GM18907 (cell line): ENCODE measurements around the gene ZNF451.
"Not testable (repeated sequence)": the region's sequence is repeated elsewhere in the genome, so short reads cannot be mapped to it uniquely, and the experiment has no call there.

Experiments used
- ATAC-seq: cut with Tn5 transposase; IDR thresholded peaks from one replicate; pipeline ENCODE4 v1.9.1; 2021; ENCODE audit warnings: mild to moderate bottlenecking, moderate library complexity; ENCODE audit not compliant: unreplicated experiment

The ZNF451 gene

DNA sequence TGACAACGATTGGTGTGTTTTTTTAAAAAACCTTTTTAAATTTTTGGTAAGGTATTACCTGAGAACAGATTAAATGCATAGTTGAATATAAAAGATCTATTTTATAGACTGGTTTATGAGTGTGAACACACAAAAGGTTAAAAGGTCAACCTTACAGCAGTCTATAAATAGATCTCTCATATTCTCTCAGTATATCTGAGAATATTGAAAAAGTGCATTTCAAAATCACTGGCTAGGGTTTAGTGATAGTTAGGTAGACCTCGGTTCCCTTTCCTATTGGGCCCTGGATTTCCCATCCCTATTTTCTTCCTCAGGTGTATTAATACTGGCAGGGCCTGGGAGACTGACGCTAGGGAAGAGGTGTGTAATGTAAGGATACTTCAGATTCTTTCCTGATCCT, 723 bp upstream of the ZNF451 start:
- no peak for ATAC-seq

DNA sequence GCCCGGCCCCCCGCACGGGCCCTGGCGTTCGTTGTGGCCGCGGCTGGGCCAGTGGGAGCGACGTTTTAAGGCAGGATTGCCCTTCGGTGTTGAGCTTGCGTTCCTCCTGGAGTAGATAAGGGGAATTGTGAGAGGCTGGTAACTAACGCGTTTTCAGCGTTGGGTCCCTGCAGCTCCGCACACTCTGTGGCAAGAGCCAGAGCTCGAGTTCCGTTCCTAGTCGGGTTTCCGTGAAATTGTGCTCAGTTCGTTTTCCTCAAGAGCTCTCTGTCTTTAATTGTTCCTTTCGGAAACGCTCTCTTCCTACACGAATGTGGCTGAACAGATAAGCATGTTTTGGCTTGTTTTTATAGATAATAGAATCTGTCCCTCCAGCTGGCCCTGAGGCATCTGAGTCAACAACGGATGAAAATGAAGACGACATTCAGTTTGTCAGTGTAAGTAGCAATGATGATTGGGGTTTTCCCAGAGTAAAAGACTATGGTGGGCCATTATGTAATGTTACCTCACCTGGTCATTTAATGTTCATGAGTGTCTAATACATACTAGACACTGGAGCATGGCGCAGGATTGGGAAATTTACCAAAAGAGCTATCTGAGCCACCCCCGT, 575 bp downstream of the ZNF451 start:
- peak; percentile 23 for ATAC-seq

DNA sequence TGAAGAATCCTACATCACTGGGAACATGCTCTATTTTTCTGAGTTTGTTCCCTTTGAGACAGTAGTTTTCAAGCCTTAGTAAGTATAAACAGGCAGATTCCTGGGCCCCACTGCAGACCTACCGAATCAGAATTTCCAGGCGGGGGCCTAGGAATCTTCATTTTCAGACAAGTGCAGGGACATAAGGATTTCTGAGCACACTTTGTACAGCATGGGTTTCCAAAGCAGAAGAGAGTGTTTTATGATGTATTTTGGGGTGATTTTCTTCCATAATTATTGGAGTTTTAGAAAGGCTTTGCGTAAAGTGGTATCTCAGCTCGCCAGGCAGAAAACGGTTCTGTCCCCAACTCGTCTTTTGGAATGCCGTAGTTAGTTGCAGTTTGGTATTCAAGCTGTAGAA, 1.4 kb downstream of the ZNF451 start:
- not testable (repeated sequence) for ATAC-seq

DNA sequence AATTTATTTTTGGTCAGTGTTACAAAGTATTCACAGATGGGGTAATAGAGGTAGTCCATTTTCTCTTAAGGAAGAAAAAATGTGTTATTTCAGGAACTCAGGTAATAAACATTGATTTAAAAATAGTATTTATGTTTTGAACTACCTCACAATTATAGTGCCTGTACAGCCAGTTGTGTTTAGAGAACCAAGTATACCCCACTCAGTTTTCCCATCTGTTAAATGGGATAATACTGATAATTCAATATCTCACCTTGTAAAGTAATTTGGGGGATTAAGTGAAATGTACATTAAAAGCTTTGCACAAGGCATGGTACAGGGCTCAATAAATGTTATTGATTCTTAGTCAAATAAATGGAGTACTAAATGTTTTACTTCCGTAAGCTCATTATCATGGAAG, 4.7 kb downstream of the ZNF451 start:
- ATAC-seq, result no peak

DNA sequence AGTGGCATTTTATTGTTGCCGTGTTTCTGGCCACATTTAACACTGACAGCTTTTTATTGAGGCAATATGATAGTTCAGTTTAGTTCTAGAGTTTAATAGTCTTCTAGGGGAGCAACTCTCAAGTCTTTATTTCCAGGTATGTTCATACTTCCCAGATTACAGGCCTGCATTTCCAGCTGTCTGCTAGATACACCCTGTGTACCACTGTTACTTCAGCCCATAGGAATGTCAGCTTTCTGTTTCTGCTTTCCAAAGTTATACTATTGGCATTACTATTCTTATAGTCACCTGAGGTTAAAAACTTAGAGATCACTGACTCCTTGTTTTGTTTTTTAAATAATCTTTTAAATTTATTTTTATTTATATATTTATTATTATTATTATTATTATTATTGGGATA, 7.6 kb downstream of the ZNF451 start:
- ATAC-seq, result no peak

DNA sequence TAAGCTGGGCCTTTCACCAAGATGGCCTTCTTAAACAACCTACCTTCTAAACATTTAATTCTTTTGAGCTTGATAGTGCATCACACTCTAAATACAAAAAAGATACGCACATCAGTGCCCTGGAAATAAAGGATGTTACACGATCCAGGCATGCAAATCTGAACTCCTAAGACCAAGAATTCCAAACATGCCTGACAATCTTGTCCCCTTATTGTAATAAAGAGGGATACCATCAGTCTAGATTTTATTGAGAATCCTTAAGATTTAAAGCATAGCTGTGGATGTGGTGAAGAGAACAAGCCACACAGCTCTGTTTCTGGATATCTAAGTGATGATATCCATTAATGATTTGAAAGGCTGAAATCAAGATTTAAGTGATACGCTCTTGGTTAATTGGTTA, 13.0 kb downstream of the ZNF451 start:
- ATAC-seq, result no peak

DNA sequence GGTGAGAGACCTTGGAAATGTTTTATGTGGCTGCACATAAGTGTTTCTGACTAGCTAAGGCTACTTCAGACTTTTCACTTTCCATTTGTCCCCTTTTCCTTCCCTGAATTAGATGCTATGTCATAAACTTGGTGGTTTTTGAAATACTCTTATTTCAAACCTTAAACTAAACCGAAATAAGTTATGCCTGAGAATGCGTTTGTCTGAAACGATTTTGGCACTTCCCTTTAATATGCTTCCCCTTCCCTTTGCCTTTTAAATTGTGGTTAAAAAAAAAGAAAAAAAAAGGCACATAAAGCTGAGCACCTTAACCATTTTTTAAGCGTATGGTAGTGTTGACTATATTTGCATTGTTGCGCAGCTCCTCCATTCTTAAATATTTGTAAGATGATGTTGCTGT, 14.3 kb downstream of the ZNF451 start:
- no peak for ATAC-seq

DNA sequence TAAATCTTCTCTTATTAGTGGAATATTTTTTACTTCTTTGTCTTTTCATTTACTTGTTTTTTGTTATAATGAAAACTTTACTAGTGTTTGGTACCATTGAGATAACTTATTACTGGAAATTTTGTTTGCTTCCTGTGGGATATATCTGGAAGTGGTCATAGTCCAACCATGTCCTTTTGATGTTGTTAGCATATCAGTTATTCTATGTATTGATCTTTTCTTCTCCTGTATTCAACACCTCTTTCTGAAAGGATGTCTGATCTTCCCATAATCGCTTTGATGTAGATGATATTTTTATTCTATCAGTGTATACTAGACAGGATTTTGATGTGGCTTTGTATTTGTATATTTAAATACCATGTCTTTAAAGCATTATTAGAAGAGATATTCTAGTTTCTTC, 17.0 kb downstream of the ZNF451 start:
- ATAC-seq, result no peak

DNA sequence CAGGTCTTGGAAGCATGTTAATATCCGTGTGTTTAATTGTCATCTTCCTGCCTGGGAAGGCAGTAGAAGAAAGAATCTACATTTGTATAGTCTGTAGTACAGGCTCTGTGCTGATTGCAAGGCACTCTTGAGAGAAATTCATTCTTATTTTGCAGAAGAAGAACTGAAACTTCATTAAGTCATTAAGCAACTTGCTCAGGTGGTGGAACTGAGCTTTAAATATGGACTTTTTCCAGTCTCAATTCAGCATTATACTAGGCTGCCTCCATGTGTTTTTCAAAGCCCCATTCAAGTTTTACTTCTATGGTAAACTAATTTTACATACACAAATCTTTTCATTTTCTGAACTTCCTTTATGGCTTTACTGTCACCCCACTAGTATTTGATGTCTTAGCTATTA, 18.7 kb downstream of the ZNF451 start:
- peak; percentile 91 for ATAC-seq

DNA sequence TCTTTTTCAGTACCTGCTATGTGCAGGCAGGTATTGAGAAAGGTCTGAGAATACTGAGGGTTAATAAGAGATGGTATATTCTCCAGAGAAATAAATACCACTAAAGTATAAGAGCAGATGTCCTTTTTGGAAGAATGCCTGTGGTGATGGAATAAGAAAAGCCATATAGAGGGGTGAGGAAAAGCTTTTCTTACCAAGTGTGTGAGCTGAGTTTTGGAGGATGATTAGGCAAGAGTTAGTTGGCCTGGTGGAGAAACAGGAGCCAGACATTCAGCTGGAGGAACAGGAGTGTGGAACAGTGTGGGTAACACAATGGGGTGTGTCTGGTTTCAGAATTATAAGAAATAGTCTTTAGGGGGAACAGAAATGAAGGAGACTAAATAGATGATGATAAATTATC, 19.9 kb downstream of the ZNF451 start:
- ATAC-seq, result no peak

DNA sequence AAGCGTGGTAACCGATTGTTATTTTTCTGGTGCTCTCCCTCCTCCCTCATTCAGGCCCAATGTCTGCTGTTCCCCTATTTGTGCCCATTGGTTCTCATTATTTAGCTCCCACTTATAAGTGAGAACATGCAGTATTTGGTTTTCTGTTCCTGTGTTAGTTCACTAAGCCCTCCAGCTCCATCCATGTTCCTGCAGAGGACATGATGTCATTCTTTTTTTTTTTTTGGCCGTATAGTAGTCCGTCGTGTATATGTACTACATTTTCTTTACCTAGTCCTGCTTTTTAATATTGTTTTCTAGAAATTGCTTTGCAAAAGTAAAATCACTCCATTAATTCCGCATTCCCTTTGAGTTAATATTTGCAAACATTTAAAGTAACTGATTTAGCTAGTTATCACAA, 23.1 kb downstream of the ZNF451 start:
- no peak for ATAC-seq

DNA sequence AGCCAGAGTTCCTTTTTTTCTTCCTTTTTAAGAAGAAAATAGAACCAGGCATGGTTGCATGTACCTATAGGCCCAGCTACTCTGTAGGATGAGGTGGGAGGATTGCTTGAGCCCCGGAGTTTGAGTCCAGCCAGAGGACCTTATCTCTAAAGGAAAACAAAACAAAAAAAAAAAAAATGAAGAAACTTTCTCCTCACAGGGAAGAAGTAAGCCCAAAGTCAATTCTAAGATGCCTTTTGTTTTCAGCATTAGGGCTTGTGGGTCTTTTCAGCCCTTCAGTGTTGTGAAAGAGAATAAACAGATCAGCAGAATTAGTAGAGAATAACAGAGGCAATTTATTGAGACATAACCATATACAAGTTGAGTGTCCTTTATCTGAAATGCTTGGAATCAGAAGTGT, 26.8 kb downstream of the ZNF451 start:
- ATAC-seq, result no peak

DNA sequence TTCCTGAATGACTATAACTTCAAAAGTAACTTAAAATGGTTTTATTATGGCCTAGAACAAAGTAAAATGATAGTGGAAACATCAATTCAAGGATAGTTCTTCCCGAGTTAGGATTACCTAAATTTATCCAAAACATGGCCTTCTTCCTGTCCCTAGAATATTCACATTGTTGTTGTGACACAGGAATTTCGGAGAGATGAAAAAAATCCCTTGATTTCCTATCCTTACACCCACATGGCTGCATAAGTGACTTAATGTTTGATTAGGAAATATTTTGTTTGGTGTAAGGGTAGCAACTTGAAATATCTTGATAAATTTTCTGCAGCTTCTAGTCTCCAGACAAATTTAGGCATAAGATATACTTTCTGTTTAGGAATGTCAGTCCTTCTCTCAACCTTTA, 27.8 kb downstream of the ZNF451 start:
- no peak for ATAC-seq

DNA sequence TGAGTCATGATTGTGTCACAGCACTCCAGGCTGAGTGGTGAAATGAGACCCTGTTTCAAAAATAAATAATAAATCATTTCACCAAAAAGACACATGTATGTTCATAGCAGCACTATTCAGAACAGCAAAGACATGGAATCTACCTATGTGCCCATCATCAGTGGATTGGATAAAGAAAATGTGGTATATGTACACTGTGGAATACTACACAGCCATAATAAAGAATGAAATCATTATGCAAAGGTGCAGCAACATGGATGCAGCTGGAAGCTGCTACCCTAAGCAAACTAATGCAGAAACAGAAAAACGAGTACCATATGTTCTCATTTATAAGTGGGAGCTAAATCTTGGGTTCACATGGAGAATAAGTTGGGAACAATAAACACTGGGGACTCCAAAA, 33.1 kb downstream of the ZNF451 start:
- no peak for ATAC-seq

DNA sequence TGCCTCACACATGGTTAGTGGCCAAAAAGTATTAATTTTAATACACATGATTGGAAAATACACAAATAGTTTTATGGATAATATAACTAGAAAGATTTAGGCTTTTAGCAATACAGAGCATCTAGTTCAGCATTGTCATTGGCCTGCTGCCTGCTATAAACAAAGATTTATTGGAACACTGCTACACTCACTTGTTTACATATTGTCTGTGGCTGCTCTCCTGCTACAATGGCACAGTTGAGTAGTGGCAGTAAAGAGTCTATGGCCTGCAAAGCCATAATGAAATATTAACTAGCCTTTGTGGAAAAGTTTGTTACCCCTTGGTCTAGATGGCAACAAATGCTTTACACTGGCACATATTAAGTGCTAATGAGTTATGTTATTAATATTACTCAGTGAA, 37.8 kb downstream of the ZNF451 start:
- no peak for ATAC-seq

DNA sequence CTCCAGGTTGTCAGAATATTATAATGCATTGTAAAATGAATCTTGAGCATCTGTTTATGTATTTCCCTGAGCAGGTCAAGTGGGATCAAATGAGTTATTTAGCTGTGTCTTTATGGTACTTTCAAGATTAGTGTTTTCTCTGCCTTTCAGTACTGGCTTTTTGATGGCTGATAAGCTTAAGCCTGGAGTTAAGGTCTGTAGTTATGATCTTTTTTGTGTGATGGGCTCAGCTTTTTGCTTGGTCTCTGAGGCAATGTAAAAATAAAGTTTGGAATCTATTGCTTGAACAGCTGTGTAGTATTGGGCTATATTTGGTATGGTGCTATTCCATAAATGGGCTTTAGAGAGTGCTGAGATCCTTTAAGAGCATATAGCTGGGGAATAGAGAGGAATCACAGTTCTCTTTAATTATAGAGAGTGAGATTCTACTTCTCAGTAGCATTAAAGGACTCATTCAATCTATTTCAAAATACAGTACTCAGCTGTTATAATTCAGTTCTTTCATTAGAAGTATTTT, 40.7 kb downstream of the ZNF451 start:
- no peak for ATAC-seq

DNA sequence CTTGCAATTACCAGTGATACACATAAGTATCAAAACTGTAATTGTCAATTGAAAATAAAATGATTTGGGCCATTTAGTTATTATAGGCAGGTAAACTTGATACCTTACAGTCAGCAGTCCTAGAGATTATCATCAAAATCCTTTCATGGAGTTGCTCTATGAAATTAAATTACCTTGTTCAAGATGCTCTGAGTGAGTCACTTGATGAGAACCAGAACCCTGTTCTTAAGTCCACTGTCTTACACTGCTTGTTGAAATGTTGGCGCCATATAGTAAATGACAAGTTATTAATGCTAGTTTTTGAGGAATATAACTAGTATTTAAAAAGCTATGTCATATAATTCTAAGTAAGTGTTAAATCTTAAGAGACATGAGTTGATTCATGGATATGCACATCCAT, 45.0 kb downstream of the ZNF451 start:
- ATAC-seq, result no peak

DNA sequence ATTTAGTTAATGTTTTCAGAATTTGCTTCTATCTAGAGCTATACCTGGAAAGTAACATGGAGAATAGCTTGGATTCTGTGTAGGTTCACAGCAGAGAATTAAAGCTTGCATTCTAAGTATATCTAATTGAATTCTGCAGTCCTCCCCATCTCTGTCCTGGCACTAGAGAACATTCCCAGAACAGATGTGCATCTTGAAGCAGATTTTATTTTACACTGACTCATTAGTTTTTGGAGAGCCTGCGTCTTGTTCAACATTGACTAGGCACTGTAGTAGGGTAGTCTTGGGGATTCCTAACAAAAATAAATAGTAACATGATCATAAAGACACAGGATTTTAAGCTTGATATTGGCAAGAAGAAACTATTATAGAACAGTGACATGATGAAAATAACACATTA, 45.9 kb downstream of the ZNF451 start:
- ATAC-seq, result no peak

DNA sequence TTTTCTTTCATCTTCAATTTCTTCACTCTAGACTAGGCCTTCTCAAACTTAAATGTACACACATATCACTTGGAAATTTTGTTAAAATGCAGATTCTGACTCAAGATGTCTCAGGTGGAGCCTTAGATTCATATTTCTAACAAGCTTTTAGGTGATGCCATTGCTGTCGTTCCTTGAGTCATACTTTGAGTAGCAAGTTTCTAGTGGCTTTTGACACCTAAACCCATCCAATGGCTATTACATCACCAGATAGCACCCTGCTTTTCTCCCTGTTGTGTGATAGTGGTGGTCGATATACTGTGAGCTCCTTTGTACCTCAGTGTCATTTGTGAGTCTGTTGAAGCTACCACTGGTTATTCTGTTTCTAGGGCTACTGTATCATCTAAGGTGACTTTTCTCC, 47.4 kb downstream of the ZNF451 start:
- no peak for ATAC-seq

DNA sequence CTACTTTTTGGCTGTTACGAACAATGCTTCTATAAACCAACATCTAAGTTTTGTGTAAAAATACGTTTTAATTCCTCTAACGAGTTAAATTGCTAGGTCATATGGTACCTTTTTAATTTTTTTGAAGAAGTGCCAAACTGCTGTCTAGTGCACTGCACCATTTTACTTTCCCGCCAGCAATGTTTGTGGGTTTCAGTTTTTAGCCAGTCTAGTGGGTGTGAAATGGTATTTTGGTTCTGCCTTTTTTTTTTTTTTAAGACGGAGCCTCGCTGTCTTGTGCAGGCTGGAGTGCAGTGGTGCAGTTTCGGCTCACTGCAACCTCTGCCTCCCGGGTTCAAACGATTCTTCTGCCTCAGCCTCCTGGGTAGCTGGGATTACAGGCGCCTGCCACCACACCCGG, 48.0 kb downstream of the ZNF451 start:
- ATAC-seq, result no peak

DNA sequence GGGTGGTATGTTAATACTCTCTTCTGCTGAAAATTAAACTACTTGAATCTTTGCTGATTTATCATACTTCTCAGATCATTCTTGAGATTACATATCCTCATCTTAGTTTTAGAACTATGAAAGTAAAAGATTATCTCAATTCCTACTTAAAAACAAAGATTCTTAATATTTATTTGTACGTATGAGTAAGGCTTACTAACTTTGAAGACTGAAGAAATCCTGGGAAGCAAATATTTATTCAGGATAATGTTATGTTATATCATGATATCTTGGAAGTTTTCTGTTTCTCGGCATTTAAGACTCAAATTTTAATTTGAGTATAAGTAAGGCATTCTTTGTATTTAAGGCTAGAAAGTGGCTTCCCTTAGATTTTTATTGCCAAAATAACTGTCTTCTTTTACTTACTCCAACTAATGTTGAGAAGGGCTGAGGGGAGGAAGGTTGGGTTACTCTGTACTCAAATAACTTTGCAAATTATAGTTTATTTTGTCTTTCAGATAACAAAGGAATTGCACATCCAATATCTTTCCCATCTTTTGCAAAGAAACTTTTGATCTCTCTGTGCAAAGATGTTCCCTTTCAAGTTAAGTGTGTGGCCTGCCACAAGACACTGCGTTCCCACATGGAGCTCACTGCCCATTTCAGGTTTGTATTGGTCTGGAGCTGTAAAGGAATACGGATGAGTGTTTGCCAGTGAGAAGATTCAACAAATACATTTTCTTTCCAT, 51.6 kb downstream of the ZNF451 start:
- no peak for ATAC-seq

DNA sequence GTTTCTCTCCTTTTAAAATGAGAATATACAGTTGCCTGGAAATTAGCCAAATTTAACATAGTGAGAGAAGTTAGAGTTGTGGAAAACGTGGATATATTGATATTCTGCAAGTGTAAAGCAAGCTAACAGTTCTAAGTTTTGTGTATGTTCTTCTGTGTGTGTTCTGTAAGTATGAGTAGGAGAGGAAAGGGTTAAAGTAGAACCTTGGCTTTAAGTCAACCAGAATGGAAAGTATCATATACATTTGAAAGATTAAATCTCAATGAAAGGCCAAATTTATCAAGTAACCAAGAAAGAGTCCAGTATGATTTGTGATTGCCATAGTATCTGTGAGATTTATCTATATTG, 52.2 kb downstream of the ZNF451 start:
- no peak for ATAC-seq

DNA sequence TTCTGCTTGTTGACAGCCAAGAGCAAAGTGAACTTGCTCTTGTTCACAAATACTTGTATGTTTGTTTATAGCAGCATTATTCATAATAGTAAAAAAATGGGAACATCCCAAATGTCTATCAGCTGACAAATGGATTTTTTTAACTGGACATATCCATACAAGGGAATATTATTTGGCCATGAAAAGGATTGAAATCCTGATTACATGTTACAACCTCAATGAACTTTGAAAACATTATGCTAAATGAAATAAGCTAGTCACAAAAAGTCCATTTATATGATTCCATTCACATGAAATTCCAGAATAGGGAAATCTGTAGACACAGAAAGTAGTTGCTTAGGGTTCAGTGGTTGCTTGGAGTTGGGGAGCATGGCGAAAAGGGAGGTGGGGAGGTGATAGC, 53.7 kb downstream of the ZNF451 start:
- no peak for ATAC-seq
